ENCODE results near the gene DAPK1.
"Not testable (repeated sequence)": the region's sequence is repeated elsewhere in the genome, so short reads cannot be mapped to it uniquely, and the experiment has no call there.

The DAPK1 gene

DNA sequence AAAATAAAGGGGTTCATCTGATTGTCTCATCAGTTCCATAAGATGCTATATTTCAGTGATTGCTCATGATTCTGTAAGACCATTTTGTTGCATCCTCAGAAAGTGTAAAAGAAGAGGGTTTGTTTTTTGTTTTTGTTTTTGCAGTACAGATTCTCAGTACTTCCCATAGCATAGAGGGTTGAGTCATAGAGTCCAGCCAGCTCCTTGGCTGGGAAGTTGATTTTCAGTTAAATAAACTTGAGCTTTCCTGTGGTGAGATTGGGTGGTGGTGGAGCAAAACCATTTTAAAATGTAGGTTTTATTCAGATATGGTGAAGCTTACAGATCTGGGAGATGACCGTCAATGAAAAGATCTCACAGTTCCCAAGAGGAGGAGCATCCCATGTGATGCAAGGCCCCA lies 48.2 kb downstream of the DAPK1 start:
- DNase-seq (ENCODE audit: low read depth) = no peak

DNA sequence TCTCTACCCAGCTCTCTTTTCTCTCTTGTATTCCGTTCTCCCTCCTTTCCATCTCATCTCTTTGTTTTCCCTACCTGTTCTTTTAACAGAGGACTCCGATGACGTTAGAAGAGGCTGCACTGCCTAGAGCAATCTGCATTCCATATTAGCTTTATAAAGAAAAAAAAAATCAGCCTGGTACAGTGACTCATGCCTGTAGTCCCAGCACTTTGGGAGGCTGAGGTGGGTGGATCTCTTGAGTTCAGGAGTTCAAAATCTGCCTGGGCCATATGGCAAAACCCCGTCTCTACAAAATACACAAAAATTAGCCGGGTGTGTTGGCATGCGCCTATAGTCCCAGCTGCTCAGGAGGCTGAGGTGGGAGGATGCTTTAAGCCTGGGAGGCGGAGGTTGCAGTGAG lies 49.0 kb downstream of the DAPK1 start:
- DNase-seq (ENCODE audit: low read depth) = no peak

DNA sequence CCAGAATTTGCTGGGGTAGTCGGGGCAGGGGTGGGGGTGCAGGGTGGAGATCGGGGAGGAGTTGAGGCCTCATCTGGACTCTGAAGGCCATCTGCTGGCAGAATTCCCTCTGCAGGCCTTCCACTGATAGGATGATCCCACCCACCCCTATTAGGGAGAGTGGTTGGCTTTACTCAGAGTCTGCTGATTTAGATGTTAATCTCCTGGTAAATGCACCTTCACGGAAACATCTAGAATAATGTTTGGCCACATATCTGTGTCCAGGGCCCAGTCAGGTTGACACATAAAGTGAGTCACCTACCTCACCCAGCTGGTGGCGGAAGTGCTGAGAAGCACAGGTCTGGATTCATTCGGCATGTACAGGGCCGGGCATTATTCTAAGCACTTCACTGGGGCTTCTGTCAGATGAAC lies 50.0 kb downstream of the DAPK1 start:
- no peak for DNase-seq (ENCODE audit: low read depth)

DNA sequence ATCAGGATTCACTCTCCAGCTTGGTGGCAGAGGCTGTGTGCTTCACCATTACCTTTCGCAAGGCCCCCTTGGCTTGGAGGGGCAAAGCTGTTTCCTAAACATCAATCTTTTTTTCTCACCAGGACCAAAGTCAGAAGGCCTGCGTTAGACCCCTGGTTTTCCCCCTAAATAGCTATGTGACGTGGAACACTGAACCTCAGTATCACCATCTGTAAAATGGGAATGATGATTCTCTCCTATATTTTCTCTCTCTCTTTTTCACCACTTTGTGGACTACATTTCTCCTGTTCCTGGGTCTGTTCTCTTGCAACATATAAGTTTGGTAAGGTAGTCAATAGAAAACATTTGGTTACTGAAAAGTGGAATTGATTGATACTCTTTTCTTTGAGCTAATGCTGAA lies 50.5 kb downstream of the DAPK1 start:
- no peak for DNase-seq (ENCODE audit: low read depth)

DNA sequence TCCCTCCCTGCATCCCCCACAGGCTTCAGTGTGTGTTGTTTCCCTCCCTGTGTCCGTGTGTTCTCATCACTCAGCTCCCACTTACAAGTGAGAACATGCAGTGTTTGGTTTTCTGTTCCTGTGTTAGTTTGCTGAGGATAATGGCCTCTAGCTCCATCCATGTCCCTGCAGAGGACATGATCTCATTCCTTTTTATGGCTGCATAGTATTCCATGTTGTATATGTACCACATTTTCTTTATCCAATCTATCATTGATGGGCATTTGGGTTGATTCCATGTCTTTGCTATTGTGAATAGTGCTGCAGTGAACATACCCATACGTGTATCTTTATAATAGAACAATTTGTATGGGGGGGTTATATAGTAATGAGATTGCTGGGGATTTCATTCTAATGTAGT lies 51.4 kb downstream of the DAPK1 start:
- not testable (repeated sequence) for DNase-seq (ENCODE audit: low read depth)

DNA sequence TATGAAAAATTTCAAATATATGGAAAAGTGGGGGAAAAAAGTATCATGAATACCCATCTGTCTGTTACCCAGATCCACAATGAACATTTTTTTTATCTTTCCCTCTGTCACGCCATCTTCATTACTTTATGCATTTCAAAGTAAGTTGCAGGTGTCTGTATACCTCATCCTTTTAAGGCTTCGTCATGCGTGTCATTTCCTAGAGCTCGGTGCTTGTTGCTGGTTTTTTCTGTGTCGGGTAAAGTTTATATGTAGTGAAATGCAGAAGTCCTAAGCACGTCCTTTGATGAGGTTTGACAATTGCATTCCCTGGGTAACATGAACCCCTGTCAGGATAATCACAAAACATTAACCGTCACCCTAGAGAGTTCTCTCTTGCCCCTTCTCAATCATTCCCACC lies 52.1 kb downstream of the DAPK1 start:
- DNase-seq (ENCODE audit: low read depth) = no peak

GRCh38 chr9:87550253-87550954 lies 52.7 kb downstream of the DAPK1 start:
- no peak for DNase-seq (ENCODE audit: low read depth)

- DNase-seq (ENCODE audit: low read depth) = no peak
Observed at GRCh38 chr9:87551772-87552217, 54.1 kb downstream of the DAPK1 start.

DNA sequence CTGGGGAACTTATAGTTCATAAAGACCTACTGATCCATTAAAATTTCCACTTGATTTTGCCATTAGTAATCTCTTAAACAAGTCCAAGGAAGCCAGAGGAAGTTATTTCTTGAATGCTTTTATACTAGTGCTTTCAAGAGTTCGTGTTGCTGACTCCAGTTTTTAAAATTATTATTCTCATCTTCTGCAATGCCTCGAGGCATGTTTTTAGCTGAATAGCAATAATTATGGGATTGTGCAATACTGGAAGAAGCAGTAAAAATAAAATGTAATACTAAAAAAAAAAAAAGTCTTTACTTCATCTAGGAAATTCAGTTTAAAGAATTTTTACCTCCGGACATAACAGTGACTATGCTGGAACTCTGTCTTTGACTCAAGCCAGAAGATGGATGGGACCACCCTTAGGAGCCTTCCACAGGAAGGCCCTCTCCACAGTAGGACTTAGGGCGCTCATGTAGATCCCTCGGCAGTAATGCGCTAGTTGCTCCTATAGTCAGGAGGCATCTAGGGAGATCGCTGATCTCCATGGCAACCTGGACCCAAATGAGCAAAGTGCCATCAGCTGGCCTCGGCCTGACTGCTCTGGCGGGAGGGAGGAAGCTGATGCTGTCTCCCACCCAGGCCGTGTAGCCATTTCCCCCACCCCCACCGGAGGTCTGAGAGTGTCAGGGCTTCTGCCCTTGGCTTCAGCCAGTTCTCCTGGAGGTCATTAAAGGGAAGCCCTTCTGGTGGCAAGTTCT lies 56.7 kb downstream of the DAPK1 start:
- DNase-seq (ENCODE audit: low read depth) = no peak

- DNase-seq (ENCODE audit: low read depth) = no peak
Observed at GRCh38 chr9:87554976-87555375, 57.3 kb downstream of the DAPK1 start.

GRCh38 chr9:87556039-87556438 lies 58.4 kb downstream of the DAPK1 start:
- DNase-seq (ENCODE audit: low read depth) = no peak

DNA sequence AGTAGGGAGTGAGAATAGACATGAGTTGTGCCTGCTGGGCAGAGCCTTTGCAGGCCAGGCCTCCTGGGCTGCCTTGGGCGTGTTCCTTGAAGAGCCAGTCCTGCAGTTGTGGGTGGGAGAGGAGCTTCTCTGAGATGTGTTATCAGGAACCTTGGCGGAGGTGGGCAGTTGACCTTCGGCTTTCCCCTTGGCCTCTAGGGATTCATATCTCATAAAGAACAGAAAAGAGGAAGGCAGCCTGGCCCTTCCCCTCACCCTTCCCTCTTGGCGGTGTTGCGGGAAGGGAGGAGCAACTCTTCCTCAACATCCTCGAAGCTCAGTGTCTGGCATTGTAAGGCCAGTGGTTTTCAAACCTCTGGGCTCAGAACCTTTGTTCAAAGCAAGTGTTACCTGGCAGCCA lies 59.2 kb downstream of the DAPK1 start:
- DNase-seq (ENCODE audit: low read depth) = no peak

DNA sequence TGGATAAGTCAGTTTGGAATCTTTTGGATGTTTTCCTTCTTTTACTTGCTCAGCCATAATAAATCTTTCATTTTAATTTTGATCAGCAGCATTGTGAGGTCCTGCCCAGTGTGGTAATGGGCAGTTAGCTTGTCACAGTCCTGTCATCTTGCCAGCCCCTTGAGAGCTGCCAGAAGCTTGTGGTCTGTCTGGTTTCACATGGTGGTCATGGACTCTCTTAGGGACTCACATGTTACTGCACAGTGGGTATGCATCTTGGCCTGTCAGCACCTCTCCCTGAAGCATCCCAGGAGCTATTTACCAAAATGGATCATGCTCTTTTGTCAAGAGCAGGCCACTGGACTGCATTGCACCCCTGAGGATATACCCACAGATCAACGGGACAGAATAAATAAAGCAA lies 60.3 kb downstream of the DAPK1 start:
- no peak for DNase-seq (ENCODE audit: low read depth)

DNA sequence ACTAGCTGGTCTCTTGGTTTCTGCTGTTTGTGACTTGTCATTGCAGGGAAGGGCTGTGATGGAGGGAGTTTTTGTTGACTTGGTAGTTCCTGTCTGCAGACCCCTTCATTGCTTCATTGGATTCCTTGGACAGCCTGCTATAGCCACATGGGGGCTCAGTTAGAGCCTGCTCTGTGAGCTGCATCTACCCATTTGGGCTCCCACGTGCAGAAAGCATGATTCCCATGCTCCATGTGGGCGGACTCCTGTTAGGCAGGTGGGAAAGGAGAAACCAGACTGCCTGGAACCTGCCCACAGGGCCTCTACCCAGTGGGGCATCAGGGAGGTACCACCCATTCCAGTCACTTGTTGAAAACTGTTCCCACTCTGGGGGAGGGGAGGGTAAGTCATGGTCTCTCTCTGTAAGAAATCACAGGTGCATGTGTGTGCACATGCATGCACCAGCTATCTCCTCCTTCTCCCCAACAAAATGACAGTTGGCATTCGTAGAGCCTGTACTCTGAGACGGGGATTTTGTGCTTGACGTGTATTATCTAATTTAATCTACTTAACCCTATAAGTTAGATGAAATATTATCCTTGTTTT lies 61.0 kb downstream of the DAPK1 start:
- no peak for DNase-seq (ENCODE audit: low read depth)

DNA sequence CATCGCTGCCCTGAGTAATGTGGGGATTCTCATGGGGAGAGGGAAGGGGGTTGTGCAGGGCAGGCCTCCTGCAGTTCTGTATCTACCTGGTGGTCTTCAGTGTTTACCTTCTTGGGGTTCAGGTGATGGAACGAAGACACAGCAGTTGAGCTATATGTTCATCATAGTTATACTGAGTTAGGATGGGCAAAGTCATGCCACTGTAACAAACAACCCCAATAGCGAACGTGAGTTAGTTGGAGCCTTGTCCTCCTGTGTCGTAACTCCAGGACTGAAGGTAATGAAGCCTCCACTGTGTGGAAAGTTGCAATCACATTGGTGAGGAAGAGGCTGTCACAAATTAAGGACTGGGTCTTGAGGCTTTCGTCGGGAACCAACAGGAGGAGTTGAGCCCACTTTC lies 64.4 kb downstream of the DAPK1 start:
- no peak for DNase-seq (ENCODE audit: low read depth)

DNA sequence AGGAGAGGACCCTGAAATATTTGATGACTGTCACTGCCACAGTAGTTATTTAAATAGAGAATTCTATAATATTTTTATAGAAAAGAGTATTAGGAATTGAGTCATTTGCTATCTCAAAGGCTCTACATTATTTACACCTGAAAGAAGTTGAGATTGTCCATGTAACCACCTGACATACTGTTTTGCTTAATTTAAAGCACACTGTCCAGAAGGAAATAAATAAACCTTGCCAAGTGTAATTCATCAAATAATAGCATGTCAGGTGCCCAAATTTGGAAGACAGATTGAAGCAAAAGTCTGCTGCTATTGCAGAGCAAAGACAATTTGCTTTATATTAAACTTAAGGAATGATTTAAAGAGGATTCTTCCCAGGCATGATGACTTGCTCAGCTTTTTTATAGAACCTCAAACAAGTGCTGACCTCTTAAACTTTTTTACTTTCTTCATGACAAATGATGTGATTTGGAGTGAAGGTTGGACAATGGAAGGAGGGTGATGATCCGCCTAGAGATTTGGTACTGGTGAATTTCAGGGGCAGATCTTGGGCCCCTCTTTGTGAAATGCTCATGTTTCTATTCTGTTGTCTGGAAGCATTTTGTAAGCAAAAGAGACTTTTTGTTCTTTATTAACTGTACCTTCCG lies 65.0 kb downstream of the DAPK1 start:
- no peak for DNase-seq (ENCODE audit: low read depth)

DNA sequence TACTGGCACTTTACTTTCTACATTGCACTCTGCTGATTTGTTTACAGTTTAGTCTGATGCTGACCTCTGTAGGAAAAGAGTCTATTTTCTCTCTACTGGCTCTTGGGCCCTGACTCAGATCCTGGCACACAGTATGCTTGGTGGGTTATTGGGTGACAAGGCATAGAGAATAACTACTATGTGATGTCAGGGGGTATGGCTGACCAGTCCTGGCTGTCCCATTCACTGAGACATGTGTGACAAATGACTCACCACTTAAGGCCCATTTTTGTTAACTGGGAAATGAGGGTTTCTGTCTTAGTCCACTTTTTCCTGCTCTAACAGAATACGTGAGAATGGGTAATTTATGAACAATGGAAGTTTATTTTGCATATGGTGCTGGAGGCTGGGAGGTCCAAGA lies 66.4 kb downstream of the DAPK1 start:
- DNase-seq (ENCODE audit: low read depth) = no peak

DNA sequence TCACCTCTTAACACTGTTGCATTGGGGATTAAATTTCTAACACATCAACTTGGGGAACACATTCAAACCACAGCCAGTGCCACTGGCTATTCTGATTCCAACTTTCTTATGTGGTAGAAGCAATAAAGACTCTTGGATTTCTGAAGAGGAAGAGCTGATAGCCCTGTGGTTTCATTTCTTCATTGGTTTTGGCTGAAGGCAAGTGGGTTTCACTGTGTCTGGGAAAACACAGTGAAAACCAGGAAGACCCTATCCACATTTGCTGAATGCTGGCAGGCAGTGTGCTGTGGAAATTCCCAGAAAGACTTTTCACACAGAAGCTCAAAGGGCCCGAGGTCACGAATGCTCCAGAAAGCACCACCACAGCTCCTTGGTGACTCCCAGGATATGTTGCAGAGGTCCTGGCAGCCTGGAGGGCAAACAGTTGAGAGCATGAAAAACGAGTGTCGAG lies 67.1 kb downstream of the DAPK1 start:
- no peak for DNase-seq (ENCODE audit: low read depth)

GRCh38 chr9:87567001-87567400 lies 69.3 kb downstream of the DAPK1 start:
- DNase-seq (ENCODE audit: low read depth) = no peak

- DNase-seq (ENCODE audit: low read depth) = no peak
Observed at GRCh38 chr9:87567571-87567970, 69.9 kb downstream of the DAPK1 start.

- no peak for DNase-seq (ENCODE audit: low read depth)
Observed at GRCh38 chr9:87567983-87568382, 70.3 kb downstream of the DAPK1 start.

GRCh38 chr9:87568401-87568800 lies 70.7 kb downstream of the DAPK1 start:
- no peak for DNase-seq (ENCODE audit: low read depth)

DNA sequence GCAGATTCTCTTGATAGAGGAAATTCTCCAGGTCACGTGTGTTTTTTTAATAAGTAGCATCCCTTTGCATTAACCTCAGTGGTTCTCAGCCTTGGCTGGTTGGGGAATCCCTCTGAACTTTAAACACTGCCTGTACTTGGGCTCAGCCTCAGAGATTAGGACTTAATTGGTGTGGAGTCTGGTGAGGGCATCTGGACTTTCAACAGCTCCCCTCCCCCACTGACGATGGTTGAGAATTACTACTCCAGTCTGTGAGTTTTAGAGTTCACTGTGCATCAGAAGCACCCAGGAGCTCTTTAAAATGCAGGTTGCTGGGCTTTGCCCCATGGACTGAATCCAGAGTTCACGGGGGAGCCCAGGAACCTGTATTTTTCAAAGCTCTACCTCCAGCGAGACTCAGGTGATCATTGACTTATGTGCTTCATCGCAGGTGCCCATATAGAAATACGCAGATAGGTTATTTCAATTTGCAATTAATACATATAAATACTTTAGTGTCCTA lies 71.4 kb downstream of the DAPK1 start:
- DNase-seq (ENCODE audit: low read depth) = no peak

All from ELR (cell line).